HepG2 (cell line): ENCODE results near the gene DNAAF1. TPM values are rescaled to one million over a fixed set of nuclear protein-coding genes. Genes with fewer than 3 reads are reported as not detected.

ENCODE experiments used
- ATRX ChIP-seq: sonication (generic); formaldehyde crosslinking; IDR thresholded peaks from 2 replicates; pipeline ENCODE4 v1.4.0; 2020; ENCODE audit warnings: missing genetic modification reagents, borderline replicate concordance
- KMT2A ChIP-seq: sonication (generic); formaldehyde crosslinking; IDR thresholded peaks from 2 replicates; pipeline ENCODE4 v1.4.0; 2020; ENCODE audit warnings: missing genetic modification reagents
- MTA3 ChIP-seq: sonication (generic); formaldehyde crosslinking; IDR thresholded peaks from 2 replicates; pipeline ENCODE4 v1.4.0; 2020; ENCODE audit warnings: missing genetic modification reagents
- NFYC ChIP-seq: IDR thresholded peaks from 2 replicates; pipeline ENCODE4 v1.6.1; 2016; ENCODE audit warnings: missing genetic modification reagents, missing compliant biosample characterization
- NKX3-1 ChIP-seq: sonication (generic); formaldehyde crosslinking; IDR thresholded peaks from 2 replicates; pipeline ENCODE4 v1.5.0; 2020; ENCODE audit warnings: missing genetic modification reagents
- NRL ChIP-seq: sonication (generic); formaldehyde crosslinking; IDR thresholded peaks from 2 replicates; pipeline ENCODE4 v1.5.0; 2020; ENCODE audit warnings: missing genetic modification reagents, mild to moderate bottlenecking, moderate library complexity, borderline replicate concordance
- PCBP2 ChIP-seq: fragments of 200-400 bp; formaldehyde crosslinking; optimal IDR thresholded peaks from 2 replicates; pipeline ENCODE3; 2018; ENCODE audit warnings: low read length, low read depth; ENCODE audit not compliant: poor library complexity, severe bottlenecking
- RBM22 ChIP-seq: fragments of 200-400 bp; formaldehyde crosslinking; optimal IDR thresholded peaks from 2 replicates; pipeline ENCODE3; 2017; ENCODE audit warnings: mild to moderate bottlenecking, low read length, moderate library complexity
- RORA ChIP-seq: sonication (generic); formaldehyde crosslinking; IDR thresholded peaks from 2 replicates; pipeline ENCODE4 v1.5.0; 2020; ENCODE audit warnings: mild to moderate bottlenecking, missing genetic modification reagents, moderate library complexity
- STAG1 ChIP-seq: sonication (generic); formaldehyde crosslinking; IDR thresholded peaks from 2 replicates; pipeline ENCODE4 v1.4.0; 2020; ENCODE audit warnings: missing genetic modification reagents
- TAF15 ChIP-seq: fragments of 200-400 bp; formaldehyde crosslinking; IDR thresholded peaks from one replicate; pipeline ENCODE4 v1.6.1; 2018; ENCODE audit warnings: mild to moderate bottlenecking, low read depth, low read length; ENCODE audit not compliant: poor library complexity, severe bottlenecking
- ZFP36L1 ChIP-seq: sonication (generic); formaldehyde crosslinking; IDR thresholded peaks from 2 replicates; pipeline ENCODE4 v1.8.0; 2022; ENCODE audit warnings: mild to moderate bottlenecking, missing genetic modification reagents, moderate library complexity
- ZNF17 ChIP-seq: sonication (generic); formaldehyde crosslinking; IDR thresholded peaks from 2 replicates; pipeline ENCODE4 v1.5.0; 2020; ENCODE audit warnings: mild to moderate bottlenecking, missing genetic modification reagents
- ZNF451 ChIP-seq: sonication (generic); formaldehyde crosslinking; IDR thresholded peaks from 2 replicates; pipeline ENCODE4 v1.5.0; 2020; ENCODE audit warnings: mild to moderate bottlenecking, missing genetic modification reagents
- ZNF563 ChIP-seq: sonication (generic); formaldehyde crosslinking; IDR thresholded peaks from 2 replicates; pipeline ENCODE4 v1.8.0; 2022; ENCODE audit warnings: mild to moderate bottlenecking, moderate library complexity, missing genetic modification reagents
- ZNF670 ChIP-seq: sonication (generic); formaldehyde crosslinking; IDR thresholded peaks from 2 replicates; pipeline ENCODE4 v1.8.0; 2022; ENCODE audit warnings: mild to moderate bottlenecking, missing genetic modification reagents, borderline replicate concordance
- ZNF781 ChIP-seq: sonication (generic); formaldehyde crosslinking; IDR thresholded peaks from 2 replicates; pipeline ENCODE4 v1.5.1; 2020; ENCODE audit warnings: borderline replicate concordance, mild to moderate bottlenecking, missing genetic modification reagents; ENCODE audit errors: not compliant biosample characterization
- polyA plus RNA-seq, 8 experiments: library from polyadenylated mRNA; depleted of rRNA in 3 of 8; stranded (reverse) in 7 of 8; unstranded in 1 of 8; fragments of >200 nt; fragmentation: Illumina TruSeq in 4 of 8; extraction: Trizol in 4 of 8; gene quantifications; 2 replicates each; pipeline versions ENCODE4 v1.2.1 to v1.2.3, GENCODE V29; 2011 to 2016; ENCODE audit warnings: low read depth in 4 of 8, missing spikeins in 1 of 8, mixed read lengths in 1 of 8; ENCODE audit not compliant: insufficient read depth in 1 of 8
- total RNA-seq, 5 experiments: library from RNA; depleted of rRNA; stranded (reverse); fragments of >200 nt; fragmentation: Illumina TruSeq; extraction: Trizol; gene quantifications; 2 replicates each; pipeline ENCODE4 v1.2.3, GENCODE V29; 2016; ENCODE audit warnings: low read depth in 1 of 5
- TF ChIP-seq, protein P1 (sequence below): sonication (generic); formaldehyde crosslinking; IDR thresholded peaks from 2 replicates; pipeline ENCODE4 v1.4.0; 2020; ENCODE audit warnings: missing genetic modification reagents, low read depth, mild to moderate bottlenecking, borderline replicate concordance
- TF ChIP-seq, protein P2 (sequence below): sonication (generic); formaldehyde crosslinking; IDR thresholded peaks from 2 replicates; pipeline ENCODE4 v1.4.0; 2020; ENCODE audit warnings: missing genetic modification reagents
- TF ChIP-seq, protein P3 (sequence below): sonication (generic); formaldehyde crosslinking; IDR thresholded peaks from 2 replicates; pipeline ENCODE4 v1.4.0; 2020; ENCODE audit warnings: mild to moderate bottlenecking, missing genetic modification reagents, borderline replicate concordance
- TF ChIP-seq, protein P4 (sequence below): sonication (generic); formaldehyde crosslinking; IDR thresholded peaks from 2 replicates; pipeline ENCODE4 v1.5.0; 2020; ENCODE audit warnings: mild to moderate bottlenecking, missing genetic modification reagents, borderline replicate concordance

The DNAAF1 gene
- total and polyA plus RNA-seq, 2 of the 13 experiments (the other 11 are each of a cell fraction or from before 2014, with no cell fraction given) = 0.04 TPM; not detected in 1

DNA sequence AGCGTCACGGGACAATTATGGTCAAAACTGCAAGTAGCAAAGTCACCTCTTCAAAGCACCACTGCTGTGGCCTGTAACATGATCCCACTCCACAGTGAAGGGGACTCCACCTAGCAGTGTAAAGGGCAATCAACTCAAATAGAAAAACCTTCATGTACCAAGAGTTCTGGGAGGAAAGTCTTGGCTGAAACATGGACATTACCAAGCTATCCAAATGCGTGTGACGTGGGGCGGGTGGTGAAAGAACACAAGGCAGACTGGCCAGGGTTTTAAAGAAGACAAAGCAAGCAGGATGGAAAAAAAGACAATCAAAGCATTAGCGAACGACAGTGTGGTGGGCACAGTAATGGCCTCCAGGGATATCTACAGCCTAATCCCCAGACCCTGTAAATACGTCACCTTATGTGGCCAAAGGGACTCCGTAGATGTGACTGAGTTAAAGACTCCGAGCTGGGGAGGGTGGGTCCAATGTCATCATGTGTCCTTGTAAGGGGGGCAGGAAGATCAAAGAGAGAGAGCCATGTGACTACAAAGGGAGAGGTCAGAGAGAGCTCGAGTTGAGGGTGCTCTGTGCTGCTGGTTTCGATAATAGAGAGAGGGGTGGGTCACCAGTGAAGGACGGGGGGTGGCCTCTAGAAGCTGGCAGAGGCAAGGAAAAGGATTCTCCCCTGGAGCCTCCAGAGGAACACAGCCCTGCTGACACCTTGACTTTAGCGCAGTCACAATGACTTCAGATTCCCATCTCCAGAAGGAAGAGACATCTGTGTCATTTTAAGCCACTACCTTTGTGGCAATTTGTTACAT lies 6.1 kb upstream of the DNAAF1 start (continued):
- TF ChIP-seq ZNF563 (CRISPR knock-in tag) (no peak), STAG1 (CRISPR knock-in tag) (no peak), ZNF781 (CRISPR knock-in tag) (peak; percentile 84), ZFP36L1 (peak; percentile 72), ATRX (CRISPR knock-in tag) (no peak), ZNF451 (CRISPR knock-in tag) (no peak), NFYC (CRISPR knock-in tag) (no peak), RORA (CRISPR knock-in tag) (no peak), NKX3-1 (no peak), TAF15 (no peak), KMT2A (CRISPR knock-in tag) (peak; percentile 62; the same call in 1 of the 2 replicates), NRL (CRISPR knock-in tag) (no peak), RBM22 (peak; percentile 28), MTA3 (CRISPR knock-in tag) (no peak), PCBP2 (no peak), ZNF670 (CRISPR knock-in tag) (no peak), ZNF17 (CRISPR knock-in tag) (no peak)
- TF ChIP-seq, protein P1, sequence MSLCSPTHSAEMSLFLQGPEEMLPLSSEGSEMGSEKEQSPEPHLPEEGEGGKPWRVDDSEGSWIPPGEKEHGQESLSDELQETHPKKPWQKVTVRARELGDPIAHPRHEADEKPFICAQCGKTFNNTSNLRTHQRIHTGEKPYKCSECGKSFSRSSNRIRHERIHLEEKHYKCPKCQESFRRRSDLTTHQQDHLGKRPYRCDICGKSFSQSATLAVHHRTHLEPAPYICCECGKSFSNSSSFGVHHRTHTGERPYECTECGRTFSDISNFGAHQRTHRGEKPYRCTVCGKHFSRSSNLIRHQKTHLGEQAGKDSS (CRISPR knock-in tag) = no peak
- TF ChIP-seq, protein P2, sequence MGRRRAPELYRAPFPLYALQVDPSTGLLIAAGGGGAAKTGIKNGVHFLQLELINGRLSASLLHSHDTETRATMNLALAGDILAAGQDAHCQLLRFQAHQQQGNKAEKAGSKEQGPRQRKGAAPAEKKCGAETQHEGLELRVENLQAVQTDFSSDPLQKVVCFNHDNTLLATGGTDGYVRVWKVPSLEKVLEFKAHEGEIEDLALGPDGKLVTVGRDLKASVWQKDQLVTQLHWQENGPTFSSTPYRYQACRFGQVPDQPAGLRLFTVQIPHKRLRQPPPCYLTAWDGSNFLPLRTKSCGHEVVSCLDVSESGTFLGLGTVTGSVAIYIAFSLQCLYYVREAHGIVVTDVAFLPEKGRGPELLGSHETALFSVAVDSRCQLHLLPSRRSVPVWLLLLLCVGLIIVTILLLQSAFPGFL (CRISPR knock-in tag) = no peak
- TF ChIP-seq, protein P3, sequence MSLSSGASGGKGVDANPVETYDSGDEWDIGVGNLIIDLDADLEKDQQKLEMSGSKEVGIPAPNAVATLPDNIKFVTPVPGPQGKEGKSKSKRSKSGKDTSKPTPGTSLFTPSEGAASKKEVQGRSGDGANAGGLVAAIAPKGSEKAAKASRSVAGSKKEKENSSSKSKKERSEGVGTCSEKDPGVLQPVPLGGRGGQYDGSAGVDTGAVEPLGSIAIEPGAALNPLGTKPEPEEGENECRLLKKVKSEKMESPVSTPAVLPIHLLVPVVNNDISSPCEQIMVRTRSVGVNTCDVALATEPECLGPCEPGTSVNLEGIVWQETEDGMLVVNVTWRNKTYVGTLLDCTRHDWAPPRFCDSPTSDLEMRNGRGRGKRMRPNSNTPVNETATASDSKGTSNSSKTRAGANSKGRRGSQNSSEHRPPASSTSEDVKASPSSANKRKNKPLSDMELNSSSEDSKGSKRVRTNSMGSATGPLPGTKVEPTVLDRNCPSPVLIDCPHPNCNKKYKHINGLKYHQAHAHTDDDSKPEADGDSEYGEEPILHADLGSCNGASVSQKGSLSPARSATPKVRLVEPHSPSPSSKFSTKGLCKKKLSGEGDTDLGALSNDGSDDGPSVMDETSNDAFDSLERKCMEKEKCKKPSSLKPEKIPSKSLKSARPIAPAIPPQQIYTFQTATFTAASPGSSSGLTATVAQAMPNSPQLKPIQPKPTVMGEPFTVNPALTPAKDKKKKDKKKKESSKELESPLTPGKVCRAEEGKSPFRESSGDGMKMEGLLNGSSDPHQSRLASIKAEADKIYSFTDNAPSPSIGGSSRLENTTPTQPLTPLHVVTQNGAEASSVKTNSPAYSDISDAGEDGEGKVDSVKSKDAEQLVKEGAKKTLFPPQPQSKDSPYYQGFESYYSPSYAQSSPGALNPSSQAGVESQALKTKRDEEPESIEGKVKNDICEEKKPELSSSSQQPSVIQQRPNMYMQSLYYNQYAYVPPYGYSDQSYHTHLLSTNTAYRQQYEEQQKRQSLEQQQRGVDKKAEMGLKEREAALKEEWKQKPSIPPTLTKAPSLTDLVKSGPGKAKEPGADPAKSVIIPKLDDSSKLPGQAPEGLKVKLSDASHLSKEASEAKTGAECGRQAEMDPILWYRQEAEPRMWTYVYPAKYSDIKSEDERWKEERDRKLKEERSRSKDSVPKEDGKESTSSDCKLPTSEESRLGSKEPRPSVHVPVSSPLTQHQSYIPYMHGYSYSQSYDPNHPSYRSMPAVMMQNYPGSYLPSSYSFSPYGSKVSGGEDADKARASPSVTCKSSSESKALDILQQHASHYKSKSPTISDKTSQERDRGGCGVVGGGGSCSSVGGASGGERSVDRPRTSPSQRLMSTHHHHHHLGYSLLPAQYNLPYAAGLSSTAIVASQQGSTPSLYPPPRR (CRISPR knock-in tag) = peak; percentile 40; the same call in 1 of the 2 replicates
- TF ChIP-seq, protein P4, sequence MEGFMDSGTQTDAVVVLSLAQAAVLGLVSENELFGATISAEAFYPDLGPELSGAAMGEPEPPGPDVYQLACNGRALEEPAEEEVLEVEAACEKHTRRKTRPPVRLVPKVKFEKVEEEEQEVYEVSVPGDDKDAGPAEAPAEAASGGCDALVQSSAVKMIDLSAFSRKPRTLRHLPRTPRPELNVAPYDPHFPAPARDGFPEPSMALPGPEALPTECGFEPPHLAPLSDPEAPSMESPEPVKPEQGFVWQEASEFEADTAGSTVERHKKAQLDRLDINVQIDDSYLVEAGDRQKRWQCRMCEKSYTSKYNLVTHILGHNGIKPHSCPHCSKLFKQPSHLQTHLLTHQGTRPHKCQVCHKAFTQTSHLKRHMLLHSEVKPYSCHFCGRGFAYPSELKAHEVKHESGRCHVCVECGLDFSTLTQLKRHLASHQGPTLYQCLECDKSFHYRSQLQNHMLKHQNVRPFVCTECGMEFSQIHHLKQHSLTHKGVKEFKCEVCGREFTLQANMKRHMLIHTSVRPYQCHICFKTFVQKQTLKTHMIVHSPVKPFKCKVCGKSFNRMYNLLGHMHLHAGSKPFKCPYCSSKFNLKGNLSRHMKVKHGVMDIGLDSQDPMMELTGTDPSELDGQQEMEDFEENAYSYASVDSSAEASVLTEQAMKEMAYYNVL (CRISPR knock-in tag) = no peak
